ES-I3 (cell line): ENCODE data around the gene EIF5.

Source experiments
- H3K36me3 ChIP-seq: 2 replicates; pipeline ENCODE4 v1.6.1; 2013; ENCODE audit warnings: mild to moderate bottlenecking, low read length, control low read depth, moderate library complexity; ENCODE audit not compliant: insufficient read depth
- H3K4me1 ChIP-seq: 2 replicates; pipeline ENCODE4 v1.6.1; 2013; ENCODE audit warnings: mild to moderate bottlenecking, control low read depth, low read length; ENCODE audit not compliant: insufficient read depth
- H3K9ac ChIP-seq: 2 replicates; pipeline ENCODE4 v1.6.1; 2013; ENCODE audit warnings: low read depth, mild to moderate bottlenecking, low read length, moderate library complexity
- H3K9me3 ChIP-seq: 2 replicates; pipeline ENCODE4 v1.6.1; 2013; ENCODE audit warnings: mild to moderate bottlenecking, low read length, moderate library complexity; ENCODE audit not compliant: control insufficient read depth, insufficient read depth

The EIF5 gene

DNA sequence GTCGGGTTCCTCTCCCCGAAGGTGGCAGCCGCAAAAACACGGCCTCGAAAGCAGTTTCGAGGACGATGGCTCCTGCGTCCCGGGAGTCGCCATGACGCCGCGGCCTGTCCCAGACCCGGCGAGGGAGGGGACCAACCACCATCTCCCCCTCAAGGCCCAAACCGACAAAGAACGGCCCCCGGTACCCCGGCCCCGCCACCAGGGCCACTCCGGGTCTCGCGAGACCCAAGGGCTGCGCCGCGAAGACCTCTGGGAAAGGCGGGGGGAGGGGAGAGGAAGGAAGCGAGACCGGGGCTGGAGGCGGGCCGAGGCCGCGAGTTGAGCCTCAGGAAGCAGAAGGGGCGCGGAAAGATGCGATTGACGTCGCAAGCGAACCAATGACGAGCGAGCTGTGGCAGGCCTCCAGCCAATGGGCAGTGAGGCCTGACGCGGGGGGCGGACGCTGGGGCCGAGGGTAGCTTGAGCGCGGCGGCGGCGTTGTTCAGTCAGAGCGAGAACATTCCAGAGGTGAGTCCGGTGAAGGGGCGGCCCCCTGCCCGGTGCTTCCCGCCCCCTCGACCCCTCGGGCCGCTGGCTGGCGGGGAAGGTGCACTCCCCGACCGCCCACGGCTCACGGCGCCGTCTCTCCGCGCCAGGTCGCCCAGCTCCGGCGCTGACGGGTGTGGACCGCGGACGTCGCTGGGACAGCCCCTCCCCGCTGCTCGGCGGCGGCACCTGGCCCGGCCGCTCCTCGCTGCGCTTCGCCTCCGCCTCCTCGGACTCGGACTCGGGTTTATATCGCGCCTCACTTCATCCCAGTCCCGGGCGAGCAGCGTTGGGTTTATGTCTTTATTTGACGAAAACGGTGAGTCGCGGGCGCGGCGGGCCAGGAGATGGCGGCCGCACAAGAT is at the start of gene EIF5:
TSS of gene EIF5 (plus strand) at position 484 of the 890 bp plus-strand sequence. CDS start 1,624 bp downstream, outside the sequence.
- Histone ChIP-seq H3K36me3 (peaks cover 36% of the 10 kb centered on the region), H3K4me1 (peaks cover 16% of the 10 kb centered on the region), H3K9me3 (no peaks in the 10 kb centered on the region), H3K9ac (peak within 1 kb of the TSS; percentile 88)

GRCh38 chr14:103284574-103285467 is 49.2 kb upstream of the EIF5 start:
- peaks cover 22% of the 10 kb centered on the region for H3K4me1 ChIP-seq
- H3K9ac ChIP-seq: no peak overlapping the region; the same call in 1 of the 2 replicates
- no peaks in the 10 kb centered on the region for H3K9me3 ChIP-seq
- no peaks in the 10 kb centered on the region for H3K36me3 ChIP-seq

DNA sequence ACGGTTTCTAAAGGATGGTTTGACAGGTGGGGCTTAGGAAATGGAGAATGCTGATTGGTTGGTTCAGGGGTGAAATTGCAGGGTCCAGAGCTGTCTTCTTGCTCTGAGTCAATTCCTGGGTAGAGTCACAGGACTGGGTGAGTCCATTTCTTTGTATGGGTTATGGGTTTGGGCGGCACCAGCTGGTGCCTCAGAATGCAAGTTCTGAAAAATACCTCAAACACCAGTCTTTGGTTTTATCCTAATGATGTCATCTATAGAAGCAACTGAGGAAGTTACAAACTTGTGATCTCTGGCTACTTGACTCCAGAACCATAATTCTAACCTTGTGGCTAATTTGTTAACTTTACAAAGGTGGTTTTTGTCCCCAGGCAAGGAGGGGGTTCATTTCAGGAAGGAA is 47.6 kb upstream of the EIF5 start:
- no peak overlapping the region for H3K9ac ChIP-seq
- no peaks in the 10 kb centered on the region for H3K36me3 ChIP-seq
- no peaks in the 10 kb centered on the region for H3K9me3 ChIP-seq
- peaks cover 22% of the 10 kb centered on the region for H3K4me1 ChIP-seq

- H3K9me3 ChIP-seq: no peaks in the 10 kb centered on the region
Measured at GRCh38 chr14:103286968-103287850, 46.8 kb upstream of the EIF5 start.

DNA sequence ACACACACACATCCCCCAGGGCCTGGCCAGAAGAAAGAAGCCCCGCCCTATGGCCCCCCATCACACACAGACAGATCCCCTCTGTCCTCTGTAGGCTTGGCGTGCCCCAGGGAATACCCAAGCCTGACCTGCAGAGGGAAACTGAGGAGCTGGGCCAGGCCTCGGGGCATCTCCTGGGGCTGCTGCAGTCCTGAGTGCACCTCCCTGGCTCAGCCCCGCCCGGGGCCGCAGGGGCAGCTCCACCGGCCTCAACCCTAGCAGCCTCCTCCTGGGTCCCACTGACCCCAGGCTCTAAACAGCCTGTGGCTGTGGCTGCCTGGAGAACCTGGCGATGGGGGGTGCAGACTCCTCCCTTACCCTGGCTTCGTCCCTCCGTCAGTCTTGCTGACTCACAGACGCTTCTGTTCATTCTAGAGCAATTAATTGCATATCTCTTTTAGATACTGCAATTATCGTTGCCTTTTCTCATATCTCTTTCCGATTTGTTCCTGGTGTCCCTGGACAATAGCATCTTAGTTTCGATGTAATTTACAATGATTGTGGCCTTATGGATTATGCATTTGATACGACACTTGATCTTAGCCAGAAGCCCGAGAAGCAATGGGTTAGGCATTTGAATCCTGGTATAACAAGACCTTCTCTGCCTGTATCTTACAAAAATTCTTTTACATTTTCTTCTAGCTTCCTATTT is 45.8 kb upstream of the EIF5 start:
- Histone ChIP-seq H3K36me3 (no peaks in the 10 kb centered on the region), H3K9me3 (no peaks in the 10 kb centered on the region), H3K4me1 (peaks cover 16% of the 10 kb centered on the region), H3K9ac (no peak overlapping the region)

More at GRCh38 chr14:103286968-103287850, 46.8 kb upstream of the EIF5 start:
- Histone ChIP-seq H3K9ac (no peak overlapping the region), H3K4me1 (peaks cover 16% of the 10 kb centered on the region), H3K36me3 (no peaks in the 10 kb centered on the region)

- peaks cover 3% of the 10 kb centered on the region for H3K4me1 ChIP-seq
- no peaks in the 10 kb centered on the region for H3K9me3 ChIP-seq
- H3K36me3 ChIP-seq: no peaks in the 10 kb centered on the region
- no peak overlapping the region for H3K9ac ChIP-seq
Measured at GRCh38 chr14:103290056-103290455, 44.0 kb upstream of the EIF5 start.

DNA sequence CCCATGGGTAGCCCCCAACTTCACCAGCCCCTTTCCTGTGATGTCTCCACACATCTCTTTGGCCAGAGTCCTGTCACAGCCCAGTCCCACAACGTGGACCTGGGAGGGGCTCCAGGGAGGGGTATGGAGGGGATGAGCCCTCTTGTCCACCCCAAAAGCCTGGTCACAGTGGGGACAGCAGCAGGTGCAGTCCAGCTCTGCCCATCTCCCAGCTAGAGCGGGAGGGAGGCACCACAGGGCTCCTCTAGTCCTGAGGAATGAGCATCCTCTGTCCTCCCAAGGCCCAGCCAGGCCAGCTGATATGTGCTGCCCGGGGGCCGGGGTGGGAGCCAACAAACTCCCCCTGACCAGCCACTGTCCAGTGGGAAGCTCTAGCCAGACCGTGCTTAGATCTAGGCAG is 43.5 kb upstream of the EIF5 start:
- H3K9me3 ChIP-seq: no peaks in the 10 kb centered on the region
- H3K4me1 ChIP-seq: no peaks in the 10 kb centered on the region
- no peak overlapping the region for H3K9ac ChIP-seq
- no peaks in the 10 kb centered on the region for H3K36me3 ChIP-seq

GRCh38 chr14:103290961-103291360 is 43.1 kb upstream of the EIF5 start:
- Histone ChIP-seq H3K9ac (no peak overlapping the region), H3K36me3 (no peaks in the 10 kb centered on the region), H3K9me3 (no peaks in the 10 kb centered on the region), H3K4me1 (no peaks in the 10 kb centered on the region)

GRCh38 chr14:103292426-103293374 is 41.3 kb upstream of the EIF5 start:
- Histone ChIP-seq H3K9ac (no peak overlapping the region), H3K9me3 (no peaks in the 10 kb centered on the region), H3K36me3 (no peaks in the 10 kb centered on the region), H3K4me1 (no peaks in the 10 kb centered on the region)

DNA sequence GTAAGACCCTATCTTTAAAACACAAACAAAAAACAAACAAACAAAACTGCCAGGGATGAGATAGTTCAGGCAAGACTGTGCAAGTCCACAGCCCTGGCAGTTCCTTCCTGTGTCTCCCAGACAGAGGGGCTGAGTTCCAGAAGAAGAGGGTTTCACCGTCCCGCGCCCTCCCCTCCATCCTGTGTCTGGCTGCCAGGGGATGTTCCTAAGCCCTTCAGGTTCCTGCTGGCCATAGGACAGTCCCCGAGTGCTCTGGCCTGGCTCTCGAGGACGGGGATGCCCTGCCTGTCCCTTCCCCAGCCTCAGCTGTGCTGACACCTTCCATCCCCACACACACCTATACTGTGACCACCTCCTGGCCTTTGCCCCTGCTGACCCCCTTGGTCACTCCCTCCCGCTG is 40.6 kb upstream of the EIF5 start:
- Histone ChIP-seq H3K9me3 (no peaks in the 10 kb centered on the region), H3K36me3 (no peaks in the 10 kb centered on the region), H3K4me1 (no peaks in the 10 kb centered on the region), H3K9ac (no peak overlapping the region)

GRCh38 chr14:103294091-103294490 is 39.9 kb upstream of the EIF5 start:
- Histone ChIP-seq H3K4me1 (no peaks in the 10 kb centered on the region), H3K36me3 (no peaks in the 10 kb centered on the region), H3K9ac (no peak overlapping the region), H3K9me3 (no peaks in the 10 kb centered on the region)

GRCh38 chr14:103296007-103296406 is 38.0 kb upstream of the EIF5 start:
- H3K9ac ChIP-seq: no peak overlapping the region
- H3K9me3 ChIP-seq: no peaks in the 10 kb centered on the region
- no peaks in the 10 kb centered on the region for H3K4me1 ChIP-seq
- no peaks in the 10 kb centered on the region for H3K36me3 ChIP-seq

DNA sequence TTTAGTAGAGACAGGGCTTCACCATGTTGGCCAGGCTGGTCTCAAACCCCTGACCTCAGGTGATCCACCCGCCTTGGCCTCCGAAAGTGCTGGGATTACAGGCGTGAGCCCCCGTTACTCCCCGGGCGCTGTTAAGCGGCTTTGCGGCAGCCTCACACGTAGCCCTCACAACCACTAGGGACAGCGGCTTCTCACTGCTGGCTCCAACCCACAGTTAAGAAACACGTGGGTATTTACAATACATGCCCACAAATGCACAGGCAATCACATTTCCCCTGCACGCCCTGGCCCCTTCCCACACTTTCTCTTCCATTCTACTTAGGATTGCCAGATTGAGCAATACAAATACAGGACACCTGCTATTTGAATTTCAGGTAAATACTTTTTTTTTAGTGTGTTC is 37.0 kb upstream of the EIF5 start:
- no peak overlapping the region for H3K9ac ChIP-seq
- no peaks in the 10 kb centered on the region for H3K4me1 ChIP-seq
- no peaks in the 10 kb centered on the region for H3K36me3 ChIP-seq
- H3K9me3 ChIP-seq: no peaks in the 10 kb centered on the region
